ENCODE measurements around the gene LDLRAD4.

- TF ChIP-seq EGR1 (IDR thresholded peaks at IDR 0.05): no peak
- TF ChIP-seq CREB1 (IDR thresholded peaks at IDR 0.05; ENCODE audit: low read depth): no peak
- TF ChIP-seq REST (IDR thresholded peaks at IDR 0.05; ENCODE audit: low read depth): no peak
- TF ChIP-seq EP300 (IDR thresholded peaks at IDR 0.05; ENCODE audit: borderline replicate concordance): no peak
- no peak for TF ChIP-seq RAD21 (IDR thresholded peaks at IDR 0.05; ENCODE audit: low read depth)
- no peak for TF ChIP-seq CEBPB (IDR thresholded peaks at IDR 0.05)
- TF ChIP-seq TAF1 (IDR thresholded peaks at IDR 0.05; ENCODE audit: low read depth): no peak
- no peak for TF ChIP-seq TCF12 (IDR thresholded peaks at IDR 0.05; ENCODE audit: low read depth)
- TF ChIP-seq ZBTB7A (IDR thresholded peaks at IDR 0.05; ENCODE audit: low read depth): no peak
- TF ChIP-seq YY1 (IDR thresholded peaks at IDR 0.05; ENCODE audit: low read depth): no peak
- TF ChIP-seq NFIC (IDR thresholded peaks at IDR 0.05): no peak
- TF ChIP-seq TEAD4 (IDR thresholded peaks at IDR 0.05): no peak
- TF ChIP-seq MAX (IDR thresholded peaks at IDR 0.05): no peak
- no peak for TF ChIP-seq USF1 (IDR thresholded peaks at IDR 0.05)
These were observed 188.2 kb downstream of the LDLRAD4 start for GRCh38 chr18:13406736-13407135.
